Activated CD8-positive, alpha-beta T cell treated with anti-CD3 and anti-CD28 coated beads for 36 hours (primary cell): ENCODE results near the gene SEMA6B. TPM values are rescaled to one million over a fixed set of nuclear protein-coding genes. Genes with fewer than 3 reads are reported as not detected.

Experiments
- ATAC-seq: fragments of 200-7000 bp; cut with Tn5 transposase; one replicate; pipeline ENCODE4 v1.10.0; 2021; ENCODE audit warnings: mild to moderate bottlenecking, moderate library complexity
- CTCF ChIA-PET: fragments of 350-600 bp; sonication (Branson Sonifier 250); formaldehyde crosslinking; loops from one replicate; lab custom pipeline; 2021; ENCODE audit warnings: antibody characterized with exemption; lab: Charles Lee
- POLR2A ChIA-PET: fragments of 350-600 bp; sonication (Branson Sonifier 250); formaldehyde crosslinking; loops from one replicate; lab custom pipeline; 2021; ENCODE audit warnings: antibody characterized with exemption; lab: Charles Lee
- DNase-seq: peaks from one replicate; pipeline ENCODE4 v3.0.0-alpha.2; 2020
- H3K27ac Mint-ChIP-seq: one replicate; pipeline ENCODE4 v1.8.0; 2021; ENCODE audit warnings: mild to moderate bottlenecking, mixed read lengths
- H3K27me3 Mint-ChIP-seq: one replicate; pipeline ENCODE4 v1.8.0; 2021; ENCODE audit warnings: mixed read lengths
- H3K36me3 Mint-ChIP-seq: one replicate; pipeline ENCODE4 v1.8.0; 2021; ENCODE audit warnings: low read depth, mixed read lengths
- H3K4me1 Mint-ChIP-seq: one replicate; pipeline ENCODE4 v1.8.0; 2021; ENCODE audit warnings: low read depth, mixed read lengths
- H3K4me3 Mint-ChIP-seq: one replicate; pipeline ENCODE4 v1.8.0; 2021; ENCODE audit warnings: mild to moderate bottlenecking, moderate library complexity, mixed read lengths
- H3K9me3 Mint-ChIP-seq: one replicate; pipeline ENCODE4 v1.8.0; 2021; ENCODE audit warnings: mixed read lengths
- CTCF ChIP-seq: fragments of 200-600 bp; IDR thresholded peaks from one replicate; pipeline ENCODE4 v1.8.0; 2022; ENCODE audit warnings: antibody characterized with exemption, mild to moderate bottlenecking
- intact Hi-C: fragments of 100-400 bp; cut with micrococcal nuclease; formaldehyde crosslinking; loops from one replicate; pipeline ENCODE4 v1.10.0; 2022
- total RNA-seq, 2 experiments: library from RNA; stranded (reverse); gene quantifications; one replicate each; pipeline ENCODE4 v1.2.3, GENCODE V29; 2021

Gene SEMA6B
- total RNA-seq, 2 experiments from 2014 or later, result not detected

- no peaks in the 10 kb centered on the region for H3K4me1 Mint-ChIP-seq
- POLR2A ChIA-PET, result no interaction called here
- no peaks in the 10 kb centered on the region for H3K27me3 Mint-ChIP-seq
- CTCF ChIA-PET, result interaction anchor here (1.2 to 4.1 kb wide), 2 partner anchors 45 to 114 kb away, joined by 5 to 17 read pairs; no protein-coding TSS in a partner anchor
- H3K36me3 Mint-ChIP-seq, result no peaks in the 10 kb centered on the region
- intact Hi-C loops, result no loop called here
- no peak for DNase-seq
- no peak for ATAC-seq
- no peaks in the 10 kb centered on the region for H3K9me3 Mint-ChIP-seq
- H3K27ac Mint-ChIP-seq, result no peak overlapping the region
- TF ChIP-seq CTCF, result no peak
- no peak overlapping the region for H3K4me3 Mint-ChIP-seq
These were observed 37.6 kb downstream of the SEMA6B start for GRCh38 chr19:4521888-4522242.

GRCh38 chr19:4521170-4521887 lies 38.2 kb downstream of the SEMA6B start:
- intact Hi-C loops, result no loop called here
- no peak overlapping the region for H3K27ac Mint-ChIP-seq
- H3K4me1 Mint-ChIP-seq, result no peaks in the 10 kb centered on the region
- ChIA-PET CTCF (interaction anchor here (0.6 to 4.1 kb wide), 3 partner anchors 46 to 1884 kb away, joined by 3 to 17 read pairs (median 5); no protein-coding TSS in a partner anchor), POLR2A (no interaction called here)
- no peak overlapping the region for H3K4me3 Mint-ChIP-seq
- no peaks in the 10 kb centered on the region for H3K27me3 Mint-ChIP-seq
- no peaks in the 10 kb centered on the region for H3K36me3 Mint-ChIP-seq
- no peaks in the 10 kb centered on the region for H3K9me3 Mint-ChIP-seq
- TF ChIP-seq CTCF, result no peak
- ATAC-seq (no peak), DNase-seq (no peak)

- Mint-ChIP-seq H3K4me1 (no peaks in the 10 kb centered on the region), H3K4me3 (no peak overlapping the region), H3K9me3 (no peaks in the 10 kb centered on the region), H3K27me3 (no peaks in the 10 kb centered on the region), H3K27ac (no peak overlapping the region), H3K36me3 (no peaks in the 10 kb centered on the region)
- ChIA-PET POLR2A (no interaction called here), CTCF (no interaction called here)
- TF ChIP-seq CTCF, result no peak
- intact Hi-C loops, result no loop called here
- no peak for DNase-seq
- no peak for ATAC-seq
These were observed 39.8 kb downstream of the SEMA6B start for GRCh38 chr19:4519521-4520277.

- TF ChIP-seq CTCF, result no peak
- DNase-seq (no peak), ATAC-seq (no peak)
- H3K4me3 Mint-ChIP-seq, result no peak overlapping the region
- H3K27ac Mint-ChIP-seq, result no peak overlapping the region
- H3K4me1 Mint-ChIP-seq, result no peaks in the 10 kb centered on the region
- H3K36me3 Mint-ChIP-seq, result no peaks in the 10 kb centered on the region
- intact Hi-C loops, result no loop called here
- H3K9me3 Mint-ChIP-seq, result no peaks in the 10 kb centered on the region
- ChIA-PET CTCF (no interaction called here), POLR2A (no interaction called here)
- H3K27me3 Mint-ChIP-seq, result no peaks in the 10 kb centered on the region
These were observed 40.4 kb downstream of the SEMA6B start for GRCh38 chr19:4519172-4519496.
